Heart left ventricle (tissue), 16 donors: Measurements from ENCODE around the gene C5orf34. TPM values are rescaled to one million over a fixed set of nuclear protein-coding genes. Genes with fewer than 3 reads are reported as not detected.
"Not testable (repeated sequence)": the region's sequence is repeated elsewhere in the genome, so short reads cannot be mapped to it uniquely, and the experiment has no call there.

Experiments
- ATAC-seq, 4 donors: fragments of 200-7000 bp; cut with Tn5 transposase; one replicate each; pipeline ENCODE4 v1.9.1; 2020 to 2022; ENCODE audit warnings: moderate library complexity in 4 of 4, mild to moderate bottlenecking in 3 of 4, moderate number of reproducible peaks in 1 of 4
- DNase-seq, 5 donors: peaks; one replicate each; pipeline ENCODE4 v3.0.0-alpha.2; 2020
- H3K27ac ChIP-seq, 12 donors: fragments of 200-600 bp; sonication (generic) in 4 of 12; one replicate each; pipeline versions ENCODE4 v1.5.0 to v1.8.0; 2016 to 2022; ENCODE audit warnings: mild to moderate bottlenecking in 2 of 12
- H3K27me3 ChIP-seq, 9 donors: fragments of 200-600 bp; sonication (generic) in 2 of 9; one replicate each; pipeline versions ENCODE4 v1.5.1 to v1.8.0; 2016 to 2022; ENCODE audit warnings: mild to moderate bottlenecking in 3 of 9
- H3K36me3 ChIP-seq, 9 donors: fragments of 200-600 bp; sonication (generic) in 2 of 9; one replicate each; pipeline versions ENCODE4 v1.5.0 to v1.8.0; 2018 to 2022; ENCODE audit warnings: mild to moderate bottlenecking in 2 of 9
- H3K4me1 ChIP-seq, 12 donors: fragments of 200-600 bp; sonication (generic) in 4 of 12; one replicate each; pipeline versions ENCODE4 v1.5.0 to v1.8.0; 2016 to 2022; ENCODE audit warnings: mild to moderate bottlenecking in 3 of 12
- H3K4me3 ChIP-seq, 12 donors: fragments of 200-600 bp; sonication (generic) in 4 of 12; one replicate each; pipeline versions ENCODE4 v1.5.0 to v1.8.0; 2017 to 2022; ENCODE audit warnings: mild to moderate bottlenecking in 9 of 12, moderate library complexity in 4 of 12
- H3K9me3 ChIP-seq, 12 donors: fragments of 200-600 bp; sonication (generic) in 4 of 12; one replicate each; pipeline versions ENCODE4 v1.5.0 to v1.8.0; 2016 to 2022; ENCODE audit warnings: mild to moderate bottlenecking in 1 of 12
- CTCF ChIP-seq, 12 donors: fragments of 200-600 bp; sonication (generic) in 4 of 12; IDR thresholded peaks; one replicate each; pipeline versions ENCODE4 v1.5.0 to v1.8.0; 2018 to 2022; ENCODE audit warnings: antibody characterized with exemption in 12 of 12, mild to moderate bottlenecking in 5 of 12
- POLR2A ChIP-seq, 2 donors: fragments of 450-650 bp; IDR thresholded peaks; one replicate each; pipeline ENCODE4 v1.6.1; 2017; ENCODE audit warnings: antibody characterized with exemption in 2 of 2, mild to moderate bottlenecking in 2 of 2, moderate library complexity in 2 of 2
- WGBS, 4 donors: extraction: QIAGEN DNeasy Blood & Tissue Kit in 2 of 4; methylation state at CpG; one replicate each; pipeline versions ENCODE4 v1.1.5 to v1.1.7; 2013 to 2018; 5-methylcytosine and 5-hydroxymethylcytosine counted together
- intact Hi-C, 10 donors: fragments of 100-400 bp; cut with DNase I; formaldehyde crosslinking; loops; one replicate each; pipeline versions ENCODE4 v1.11.1 to v1.14.2; 2022
- polyA plus RNA-seq, 2 donors: library from polyadenylated mRNA; stranded (reverse); fragments of 200-250 nt; gene quantifications; one replicate each; pipeline ENCODE4 v1.2.3, GENCODE V29; 2013
- total RNA-seq, 9 donors: library from RNA; depleted of rRNA in 2 of 9; stranded (reverse); fragments of >200 nt in 2 of 9; fragmentation: NEBNext Ultra II Directional in 3 of 9; extraction: Animal tissue kit (Norgen Biotek cat#: 25700) in 3 of 9; gene quantifications; one replicate each; pipeline versions ENCODE4 v1.1.0 to v1.2.4, GENCODE V29; 2016 to 2023
- donor health status: ischemic (EF 13 %, LVEDD 7.1; RV severe dilation, severe dysfunction).
- donor health status: healthy with polysubstance abuse.
- donor health status: DM: no; HTN: yes; CAD: no.
- donor health status: DM: no; HTN: no; CAD: no.
- donor health status: ischemic (EF 25% LVEDD 6.9; RV normal size, moderate dysfunction).
- donor health status: ischemic (EF 25% LVEDD 5.7; RV mildly dilated, moderate dysfunction).
- donor health status: healthy.
- donor health status: DM: yes; HTN: yes; CAD: no.
- donor health status: ischemic (EF 35%, LVEDD 5.7; RV mildly dilated, moderate dysfunction).
- donor health status: nonischemic (EF 11% LVEDD 7.7; RV severe dilation, severe dysfunction).
- donor health status: DM: yes; HTN: yes; CAD: no.
- donor health status: PGD.
- donor health status: ischemic (EF 29% LVEDD 5.4; RV normal size, mild dysfunction).
- donor health status: nonischemic (EF 23%, LVEDD 6.1; RV moderate dilation, normal function).

Gene C5orf34
- total and polyA plus RNA-seq, 11 donors, result 0.19 to 1.6 (median 0.54) TPM

DNA sequence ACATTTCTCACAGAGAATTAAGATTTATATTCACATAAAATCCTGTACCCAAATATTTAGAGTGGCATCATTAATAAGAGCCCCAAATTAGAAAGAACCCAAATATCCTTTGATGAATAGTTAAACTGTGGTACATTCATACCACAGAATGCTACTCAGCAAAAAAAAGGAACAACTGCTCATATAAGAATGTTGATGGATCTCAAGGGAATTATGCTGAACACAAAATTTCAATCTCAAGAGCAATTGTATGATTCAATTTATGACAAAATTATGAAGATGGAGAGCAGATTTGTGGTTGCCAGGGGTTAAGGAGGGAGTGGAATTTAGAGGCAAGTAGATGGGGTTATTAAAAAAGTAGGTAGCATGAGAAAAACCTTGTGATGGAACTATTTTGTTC lies 46.4 kb upstream of the C5orf34 start:
- ATAC-seq (no peak), DNase-seq (no peak)
- TF ChIP-seq POLR2A (IDR thresholded peaks at IDR 0.05), result no peak
- no peak for TF ChIP-seq CTCF (IDR thresholded peaks at IDR 0.05)
- intact Hi-C loops, result no loop called here
- no peaks in the 10 kb centered on the region for H3K9me3 ChIP-seq
- H3K27ac ChIP-seq, result no peak overlapping the region
- no peaks in the 10 kb centered on the region for H3K36me3 ChIP-seq
- H3K4me1 ChIP-seq, result peaks cover 0 to 16% (median 1%) of the 10 kb centered on the region in 12 donors
- H3K27me3 ChIP-seq, result peaks cover 0 to 4% (median 0%) of the 10 kb centered on the region in 9 donors
- no peak overlapping the region for H3K4me3 ChIP-seq

DNA sequence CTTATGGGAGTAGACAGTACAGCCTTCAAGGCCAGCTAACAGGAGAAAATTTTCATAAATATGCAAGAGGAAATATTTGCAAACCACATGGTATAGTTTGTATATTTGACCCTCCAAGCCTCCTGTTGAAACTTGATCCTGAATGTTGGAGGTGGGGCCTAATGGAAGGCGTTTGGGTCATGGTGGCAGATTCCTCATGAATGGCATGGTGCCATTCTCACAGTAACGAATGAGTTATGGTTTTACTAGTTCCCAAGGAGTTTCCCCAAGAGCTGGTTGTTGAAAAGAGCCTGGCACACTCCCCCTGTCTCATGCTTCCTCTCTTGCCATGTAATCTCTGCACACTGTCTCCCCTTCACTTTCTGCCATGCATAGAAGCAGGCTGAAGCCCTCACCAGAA lies 45.2 kb upstream of the C5orf34 start:
- no peak for DNase-seq
- peak overlapping the region in 1 of 12 donors; percentile 9 for H3K27ac ChIP-seq
- no peak overlapping the region for H3K4me3 ChIP-seq
- H3K9me3 ChIP-seq, result no peaks in the 10 kb centered on the region
- H3K27me3 ChIP-seq, result peaks cover 0 to 4% (median 0%) of the 10 kb centered on the region in 9 donors
- 17 to 28% (median 22%) methylated on average over 2 of the region's 2 CpGs for WGBS, 4 donors
- no peak for ATAC-seq
- H3K4me1 ChIP-seq, result peaks cover 3 to 25% (median 8%) of the 10 kb centered on the region in 12 donors
- intact Hi-C loops, result no loop called here
- TF ChIP-seq POLR2A (IDR thresholded peaks at IDR 0.05) (no peak), CTCF (IDR thresholded peaks at IDR 0.05) (no peak)
- peaks cover 0 to 4% (median 0%) of the 10 kb centered on the region in 9 donors for H3K36me3 ChIP-seq

DNA sequence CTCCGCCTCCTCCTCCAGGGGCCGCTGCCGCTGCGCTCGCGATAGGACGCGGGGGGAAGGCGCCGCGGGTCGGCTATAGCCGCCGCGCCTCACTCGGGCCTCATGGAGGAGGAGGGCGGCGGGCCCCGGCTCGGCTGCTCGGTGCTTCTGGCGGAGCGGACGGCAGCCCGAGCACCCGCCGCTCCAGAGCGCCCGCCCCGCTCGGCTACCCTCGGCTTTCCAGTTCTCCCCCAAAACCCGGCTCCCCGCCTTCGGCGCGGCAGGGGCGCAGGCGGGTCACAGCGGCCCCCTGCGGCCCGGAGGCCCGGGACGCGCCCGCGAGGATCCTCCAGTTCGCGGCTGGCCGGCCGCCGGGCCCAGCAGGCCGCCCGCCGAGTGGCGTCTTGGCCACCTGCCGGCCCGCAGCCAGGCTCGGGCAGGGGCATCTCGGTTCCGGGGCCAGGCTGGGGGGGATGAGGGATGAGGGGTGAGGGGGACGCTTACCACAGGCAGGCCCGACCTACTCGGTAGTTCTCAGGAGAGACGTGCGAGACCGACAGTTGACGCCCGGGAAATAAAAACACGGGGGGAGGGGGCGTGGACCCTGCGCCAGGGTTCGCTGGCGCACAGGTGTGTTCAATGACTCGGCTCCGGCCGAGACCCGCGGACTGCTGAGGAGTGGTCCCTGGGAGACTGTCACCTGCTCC lies 42.1 kb upstream of the C5orf34 start, which contains the start of gene PAIP1:
Gene PAIP1 (minus strand): TSS at position 221 of the 686 bp plus-strand sequence. CDS start 231 bp downstream, outside the sequence.
- DNase-seq (peak; percentile 76 to 92 (median 84)), ATAC-seq (peak; percentile 8 to 93 (median 86))
- Histone ChIP-seq H3K4me1 (peaks cover 3 to 47% (median 33%) of the 10 kb centered on the region in 12 donors), H3K9me3 (no peaks in the 10 kb centered on the region), H3K27ac (peak within 1 kb of the TSS; percentile 89 to 99 (median 98)), H3K36me3 (peaks cover 0 to 31% (median 26%) of the 10 kb centered on the region in 9 donors), H3K4me3 (peak within 1 kb of the TSS; percentile 66 to 95 (median 85)), H3K27me3 (peaks cover 0 to 4% (median 0%) of the 10 kb centered on the region in 9 donors)
- TF ChIP-seq POLR2A (IDR thresholded peaks at IDR 0.05) (peak in 1 of 2 donors; percentile 44), CTCF (IDR thresholded peaks at IDR 0.05) (peak; percentile 50 to 92 (median 76))
- WGBS, 4 donors, result 1 to 2% (median 1%) methylated on average over 13 to 79 of the region's 79 CpGs
- intact Hi-C loops, result loop anchor here (1.0 to 5.0 kb wide), 5 partner anchors 40 to 75 kb away; partner anchors contain the start of genes NNT (in 9 of the 10) and TMEM267 (in 2 of the 10)

DNA sequence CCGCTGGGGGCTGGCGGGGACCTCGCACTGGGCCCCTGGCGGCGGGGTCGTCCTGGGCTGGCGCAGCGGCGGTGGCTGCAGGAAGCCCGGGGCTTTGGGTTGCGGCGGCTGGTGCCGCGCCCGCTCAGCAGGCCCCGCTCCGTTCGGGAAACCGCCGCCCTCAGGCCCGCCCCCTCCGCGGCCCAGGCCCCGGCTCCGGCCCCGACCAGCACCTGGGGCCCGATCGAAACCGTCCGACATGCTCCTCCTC lies 41.6 kb upstream of the C5orf34 start:
- WGBS, 4 donors, result 0 to 1% (median 0%) methylated on average over 1 to 30 of the region's 30 CpGs
- Histone ChIP-seq H3K36me3 (peaks cover 0 to 36% (median 31%) of the 10 kb centered on the region in 9 donors), H3K27ac (peak overlapping the region; percentile 89 to 99 (median 98)), H3K4me1 (peaks cover 3 to 52% (median 36%) of the 10 kb centered on the region in 12 donors), H3K4me3 (peak overlapping the region; percentile 66 to 95 (median 85))
- not testable (repeated sequence) for H3K27me3 ChIP-seq, H3K9me3 ChIP-seq
- intact Hi-C loops, result loop anchor here in 9 of 10 donors (2.0 to 5.0 kb wide), 4 partner anchors 40 to 74 kb away; partner anchors contain the start of genes NNT (in 9 of the 9) and TMEM267 (in 2 of the 9)
- peak; percentile 76 to 95 (median 88) for ATAC-seq
- peak in 2 of 5 donors; percentile 88 to 90 for DNase-seq
